ENCODE results near the gene RSRC1.

The RSRC1 gene

DNA sequence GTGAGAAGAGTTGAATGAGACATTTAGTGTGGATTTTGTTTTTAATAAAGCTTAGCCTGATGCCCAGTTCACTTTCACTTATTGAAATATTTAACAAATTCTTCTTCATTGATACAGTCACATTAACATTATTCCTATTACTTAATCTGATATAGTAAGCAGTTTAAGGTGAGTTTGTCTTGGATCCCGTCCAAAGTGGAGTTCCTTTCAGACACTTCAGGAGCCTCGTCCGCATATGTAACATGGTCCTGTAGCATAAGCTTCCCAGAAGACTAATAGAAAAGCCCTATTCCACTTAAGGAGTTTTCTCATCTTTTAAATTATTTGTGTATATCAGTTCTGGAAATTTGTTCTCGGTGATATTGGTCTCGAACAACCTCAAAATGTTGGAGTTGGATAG is 421.4 kb downstream of the RSRC1 start:
- H3K79me2 ChIP-seq (ENCODE audit: control insufficient read depth, low read length): no peaks in the 10 kb centered on the region
- no peak overlapping the region for H3K4me3 ChIP-seq (ENCODE audit: low read length)
- TF ChIP-seq EZH2phosphoT487 (IDR thresholded peaks at IDR 0.05; ENCODE audit: borderline replicate concordance, low read length): no peak
- TF ChIP-seq, protein P1, sequence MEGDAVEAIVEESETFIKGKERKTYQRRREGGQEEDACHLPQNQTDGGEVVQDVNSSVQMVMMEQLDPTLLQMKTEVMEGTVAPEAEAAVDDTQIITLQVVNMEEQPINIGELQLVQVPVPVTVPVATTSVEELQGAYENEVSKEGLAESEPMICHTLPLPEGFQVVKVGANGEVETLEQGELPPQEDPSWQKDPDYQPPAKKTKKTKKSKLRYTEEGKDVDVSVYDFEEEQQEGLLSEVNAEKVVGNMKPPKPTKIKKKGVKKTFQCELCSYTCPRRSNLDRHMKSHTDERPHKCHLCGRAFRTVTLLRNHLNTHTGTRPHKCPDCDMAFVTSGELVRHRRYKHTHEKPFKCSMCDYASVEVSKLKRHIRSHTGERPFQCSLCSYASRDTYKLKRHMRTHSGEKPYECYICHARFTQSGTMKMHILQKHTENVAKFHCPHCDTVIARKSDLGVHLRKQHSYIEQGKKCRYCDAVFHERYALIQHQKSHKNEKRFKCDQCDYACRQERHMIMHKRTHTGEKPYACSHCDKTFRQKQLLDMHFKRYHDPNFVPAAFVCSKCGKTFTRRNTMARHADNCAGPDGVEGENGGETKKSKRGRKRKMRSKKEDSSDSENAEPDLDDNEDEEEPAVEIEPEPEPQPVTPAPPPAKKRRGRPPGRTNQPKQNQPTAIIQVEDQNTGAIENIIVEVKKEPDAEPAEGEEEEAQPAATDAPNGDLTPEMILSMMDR (IDR thresholded peaks at IDR 0.05; ENCODE audit: low read depth, low read length, poor library complexity, severe bottlenecking): no peak
- H3F3A ChIP-seq (ENCODE audit: control insufficient read depth, insufficient read depth): no peaks in the 10 kb centered on the region
- no peak overlapping the region for H3K4me2 ChIP-seq (ENCODE audit: low read length)
- H3K27ac ChIP-seq (ENCODE audit: low read depth, low read length): no peak overlapping the region
- H3K36me3 ChIP-seq (ENCODE audit: control insufficient read depth, low read length): no peaks in the 10 kb centered on the region
- H3K9me2 ChIP-seq (replicated peaks; ENCODE audit: control insufficient read depth, low read length): no peaks in the 10 kb centered on the region
- no peaks in the 10 kb centered on the region for H4K20me1 ChIP-seq (ENCODE audit: control insufficient read depth, insufficient read depth, low read depth, low read length)
- H3K9me3 ChIP-seq (ENCODE audit: control insufficient read depth, insufficient read depth, low read length): no peaks in the 10 kb centered on the region
- no peaks in the 10 kb centered on the region for H3K27me3 ChIP-seq (ENCODE audit: control insufficient read depth, low read length)
- peaks cover 9% of the 10 kb centered on the region for H3K4me1 ChIP-seq (ENCODE audit: control insufficient read depth, low read length)

DNA sequence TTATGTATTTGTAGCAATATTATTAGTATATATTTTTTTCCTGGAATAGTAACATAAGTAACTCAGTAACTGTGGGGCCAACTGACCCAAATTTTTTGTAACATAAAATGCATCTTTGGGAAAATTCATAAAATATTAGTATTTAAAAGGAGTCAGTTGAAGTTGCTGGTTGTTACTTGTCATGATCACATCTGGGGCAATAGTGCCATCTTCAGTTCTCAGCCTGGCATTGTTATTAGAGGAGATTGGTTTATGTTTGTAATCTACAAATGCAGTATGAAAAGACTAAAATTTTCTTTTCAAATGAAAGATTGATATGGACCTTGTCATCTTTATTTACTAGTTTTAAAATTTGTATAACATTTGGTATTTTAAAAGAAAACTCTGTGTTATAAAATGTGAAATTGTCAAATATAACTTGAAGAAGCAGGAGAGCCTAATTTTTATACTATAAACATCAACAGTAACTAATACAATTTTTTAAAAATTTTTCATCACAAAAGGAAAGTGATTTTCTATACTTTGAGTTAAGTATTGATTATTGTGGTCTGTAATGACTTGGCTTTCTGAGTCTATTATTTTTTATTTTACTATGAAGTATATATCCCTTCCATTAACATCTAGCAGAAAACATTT is 422.3 kb downstream of the RSRC1 start:
- no peaks in the 10 kb centered on the region for H3K27me3 ChIP-seq (ENCODE audit: control insufficient read depth, low read length)
- no peak overlapping the region for H3K27ac ChIP-seq (ENCODE audit: low read depth, low read length)
- no peaks in the 10 kb centered on the region for H3F3A ChIP-seq (ENCODE audit: control insufficient read depth, insufficient read depth)
- no peaks in the 10 kb centered on the region for H3K36me3 ChIP-seq (ENCODE audit: control insufficient read depth, low read length)
- H3K9me3 ChIP-seq (ENCODE audit: control insufficient read depth, insufficient read depth, low read length): no peaks in the 10 kb centered on the region
- no peaks in the 10 kb centered on the region for H4K20me1 ChIP-seq (ENCODE audit: control insufficient read depth, insufficient read depth, low read depth, low read length)
- TF ChIP-seq, protein P1 (IDR thresholded peaks at IDR 0.05; ENCODE audit: low read depth, low read length, poor library complexity, severe bottlenecking): peak; percentile 56
- no peak for TF ChIP-seq EZH2phosphoT487 (IDR thresholded peaks at IDR 0.05; ENCODE audit: borderline replicate concordance, low read length)
- H3K79me2 ChIP-seq (ENCODE audit: control insufficient read depth, low read length): no peaks in the 10 kb centered on the region
- H3K9me2 ChIP-seq (replicated peaks; ENCODE audit: control insufficient read depth, low read length): no peaks in the 10 kb centered on the region
- no peak overlapping the region for H3K4me2 ChIP-seq (ENCODE audit: low read length)
- H3K4me3 ChIP-seq (ENCODE audit: low read length): no peak overlapping the region
- H3K4me1 ChIP-seq (ENCODE audit: control insufficient read depth, low read length): peaks cover 9% of the 10 kb centered on the region

DNA sequence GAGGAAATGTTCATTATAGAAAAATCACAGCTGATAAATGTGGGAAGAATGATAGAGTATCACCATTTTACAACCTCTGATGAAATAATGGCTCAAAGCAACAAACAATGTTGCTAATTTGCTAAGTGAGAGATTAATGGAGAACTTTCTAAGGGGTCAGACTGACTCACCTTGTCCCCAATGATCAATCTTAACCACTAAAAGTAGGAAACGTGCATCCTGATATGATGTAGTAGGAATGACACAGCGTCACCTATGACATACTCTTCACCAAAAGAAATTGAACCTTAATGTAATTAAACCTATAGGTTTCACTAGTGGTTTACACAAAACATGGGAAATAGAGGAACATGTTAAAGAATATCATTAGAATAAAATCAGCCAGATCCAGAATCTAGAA is 426.0 kb downstream of the RSRC1 start:
- H3K4me3 ChIP-seq (ENCODE audit: low read length): no peak overlapping the region
- H3K4me1 ChIP-seq (ENCODE audit: control insufficient read depth, low read length): no peaks in the 10 kb centered on the region
- H3K27ac ChIP-seq (ENCODE audit: low read depth, low read length): no peak overlapping the region
- H3K9me2 ChIP-seq (replicated peaks; ENCODE audit: control insufficient read depth, low read length): no peaks in the 10 kb centered on the region
- H3K9me3 ChIP-seq (ENCODE audit: control insufficient read depth, insufficient read depth, low read length): no peaks in the 10 kb centered on the region
- H3F3A ChIP-seq (ENCODE audit: control insufficient read depth, insufficient read depth): no peaks in the 10 kb centered on the region
- no peaks in the 10 kb centered on the region for H4K20me1 ChIP-seq (ENCODE audit: control insufficient read depth, insufficient read depth, low read depth, low read length)
- no peaks in the 10 kb centered on the region for H3K27me3 ChIP-seq (ENCODE audit: control insufficient read depth, low read length)
- H3K79me2 ChIP-seq (ENCODE audit: control insufficient read depth, low read length): no peaks in the 10 kb centered on the region
- H3K36me3 ChIP-seq (ENCODE audit: control insufficient read depth, low read length): peaks cover 4% of the 10 kb centered on the region; the same call in 1 of the 2 replicates
- TF ChIP-seq, protein P1 (IDR thresholded peaks at IDR 0.05; ENCODE audit: low read depth, low read length, poor library complexity, severe bottlenecking): no peak
- TF ChIP-seq EZH2phosphoT487 (IDR thresholded peaks at IDR 0.05; ENCODE audit: borderline replicate concordance, low read length): no peak
- no peak overlapping the region for H3K4me2 ChIP-seq (ENCODE audit: low read length)

All from DOHH2 (cell line).